Breast epithelium (tissue), 4 donors: ENCODE measurements around the gene USP53. TPM values are rescaled to one million over a fixed set of nuclear protein-coding genes. Genes with fewer than 3 reads are reported as not detected.
"Not testable (repeated sequence)": the region's sequence is repeated elsewhere in the genome, so short reads cannot be mapped to it uniquely, and the experiment has no call there.

Source experiments
- DNase-seq, 2 donors: peaks; one replicate each; pipeline ENCODE4 v3.0.0-alpha.2; 2019; ENCODE audit warnings: low spot score in 2 of 2
- H3K27ac ChIP-seq, 2 donors: fragments of 200-600 bp; sonication (generic) in 1 of 2; one replicate each; pipeline ENCODE4 v1.5.1; 2016 to 2019; ENCODE audit warnings: mild to moderate bottlenecking in 1 of 2
- H3K27me3 ChIP-seq, 2 donors: fragments of 200-600 bp; sonication (generic) in 1 of 2; one replicate each; pipeline versions ENCODE4 v1.5.1 to v1.6.0; 2017 to 2019; ENCODE audit warnings: control low read depth in 1 of 2, mild to moderate bottlenecking in 1 of 2
- H3K36me3 ChIP-seq: fragments of 200-600 bp; one replicate; pipeline ENCODE4 v1.5.1; 2019
- H3K4me1 ChIP-seq, 2 donors: fragments of 200-600 bp; sonication (generic); one replicate each; pipeline ENCODE4 v1.5.1; 2016 to 2019; ENCODE audit warnings: control low read depth in 1 of 2
- H3K4me3 ChIP-seq, 3 donors: fragments of 200-600 bp; sonication (generic); 1 replicate in 2 of 3; 2 replicates in 1 of 3; pipeline ENCODE4 v1.5.1; 2016 to 2019; ENCODE audit warnings: mild to moderate bottlenecking in 3 of 3, moderate library complexity in 2 of 3
- H3K9me3 ChIP-seq, 2 donors: fragments of 200-600 bp; sonication (generic) in 1 of 2; one replicate each; pipeline ENCODE4 v1.5.1; 2016 to 2019; ENCODE audit warnings: control low read depth in 1 of 2
- POLR2A ChIP-seq: fragments of 450-650 bp; IDR thresholded peaks from one replicate; pipeline ENCODE4 v1.6.1; 2016; ENCODE audit warnings: antibody characterized with exemption, mild to moderate bottlenecking, moderate library complexity
- POLR2AphosphoS5 ChIP-seq, 3 donors: sonication (generic); formaldehyde crosslinking; IDR thresholded peaks; one replicate each; pipeline ENCODE4 v1.6.1; 2017; ENCODE audit warnings: antibody characterized with exemption in 3 of 3
- intact Hi-C: fragments of 100-400 bp; cut with DNase I; formaldehyde crosslinking; loops from one replicate; pipeline ENCODE4 v1.15.1; 2023; ENCODE audit warnings: low total_unique reads
- total RNA-seq, 3 donors: library from RNA; depleted of rRNA; stranded (reverse); fragments of >200 nt; gene quantifications; one replicate each; pipeline ENCODE4 v1.1.0, GENCODE V29; 2016
- TF ChIP-seq, protein P1 (sequence below), 3 donors: fragments of 450-650 bp; IDR thresholded peaks; one replicate each; pipeline ENCODE4 v1.5.1; 2016 to 2017; ENCODE audit warnings: antibody characterized with exemption in 3 of 3, mild to moderate bottlenecking in 3 of 3, moderate library complexity in 3 of 3

Gene USP53
- total RNA-seq, 3 donors from 2014 or later: 123 to 167 (median 136) TPM

DNA sequence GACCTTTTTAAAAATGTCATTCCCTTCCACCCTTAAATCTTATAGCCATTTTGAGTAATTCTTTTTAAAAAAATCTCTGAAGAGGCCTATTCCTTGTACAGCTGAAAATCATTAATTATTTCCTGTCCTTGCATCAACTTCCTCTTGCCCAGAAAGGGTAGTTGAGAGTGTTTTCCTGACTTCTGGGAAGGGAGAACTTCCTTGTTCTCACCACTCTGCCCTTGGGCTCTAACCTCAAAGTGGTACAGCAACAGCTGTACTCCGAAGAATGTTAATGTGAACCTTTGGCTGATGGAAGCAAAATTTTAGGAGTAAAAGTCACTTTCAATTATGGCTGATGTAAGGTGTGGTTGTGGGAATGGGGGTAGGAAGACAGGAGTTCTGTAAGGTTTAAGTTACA lies 124.5 kb downstream of the USP53 start:
- Histone ChIP-seq H3K27me3 (no peaks in the 10 kb centered on the region), H3K36me3 (no peaks in the 10 kb centered on the region), H3K27ac (peak overlapping the region in 1 of 2 donors; percentile 61), H3K9me3 (no peaks in the 10 kb centered on the region), H3K4me3 (no peak overlapping the region), H3K4me1 (no peaks in the 10 kb centered on the region)
- TF ChIP-seq POLR2AphosphoS5 (IDR thresholded peaks at IDR 0.05) (no peak), POLR2A (no peak)
- TF ChIP-seq, protein P1, sequence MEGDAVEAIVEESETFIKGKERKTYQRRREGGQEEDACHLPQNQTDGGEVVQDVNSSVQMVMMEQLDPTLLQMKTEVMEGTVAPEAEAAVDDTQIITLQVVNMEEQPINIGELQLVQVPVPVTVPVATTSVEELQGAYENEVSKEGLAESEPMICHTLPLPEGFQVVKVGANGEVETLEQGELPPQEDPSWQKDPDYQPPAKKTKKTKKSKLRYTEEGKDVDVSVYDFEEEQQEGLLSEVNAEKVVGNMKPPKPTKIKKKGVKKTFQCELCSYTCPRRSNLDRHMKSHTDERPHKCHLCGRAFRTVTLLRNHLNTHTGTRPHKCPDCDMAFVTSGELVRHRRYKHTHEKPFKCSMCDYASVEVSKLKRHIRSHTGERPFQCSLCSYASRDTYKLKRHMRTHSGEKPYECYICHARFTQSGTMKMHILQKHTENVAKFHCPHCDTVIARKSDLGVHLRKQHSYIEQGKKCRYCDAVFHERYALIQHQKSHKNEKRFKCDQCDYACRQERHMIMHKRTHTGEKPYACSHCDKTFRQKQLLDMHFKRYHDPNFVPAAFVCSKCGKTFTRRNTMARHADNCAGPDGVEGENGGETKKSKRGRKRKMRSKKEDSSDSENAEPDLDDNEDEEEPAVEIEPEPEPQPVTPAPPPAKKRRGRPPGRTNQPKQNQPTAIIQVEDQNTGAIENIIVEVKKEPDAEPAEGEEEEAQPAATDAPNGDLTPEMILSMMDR (IDR thresholded peaks at IDR 0.05): no peak
- DNase-seq: no peak
- intact Hi-C loops: no loop called here

DNA sequence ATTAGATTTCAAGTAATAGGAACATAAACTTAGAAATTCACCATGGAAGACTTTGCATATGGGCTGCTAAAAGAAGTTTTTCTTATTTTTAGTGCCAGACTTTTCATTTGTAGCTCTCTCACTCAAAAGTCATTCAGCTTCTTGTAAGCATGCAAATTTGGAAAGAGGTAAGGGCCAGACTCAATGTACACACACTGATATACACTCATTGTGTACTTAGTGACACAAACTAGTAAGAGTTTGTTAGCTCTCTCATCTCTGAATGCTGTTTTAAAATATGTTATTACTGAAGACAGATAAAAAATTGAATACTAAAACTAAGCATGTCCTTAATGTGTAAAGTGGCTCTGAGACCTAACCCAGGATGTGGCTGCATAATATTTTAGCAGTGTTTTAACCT lies 127.4 kb downstream of the USP53 start:
- H3K4me3 ChIP-seq, H3K27me3 ChIP-seq, H3K9me3 ChIP-seq, H3K4me1 ChIP-seq, DNase-seq, H3K36me3 ChIP-seq, intact Hi-C loops, H3K27ac ChIP-seq: not testable (repeated sequence)

DNA sequence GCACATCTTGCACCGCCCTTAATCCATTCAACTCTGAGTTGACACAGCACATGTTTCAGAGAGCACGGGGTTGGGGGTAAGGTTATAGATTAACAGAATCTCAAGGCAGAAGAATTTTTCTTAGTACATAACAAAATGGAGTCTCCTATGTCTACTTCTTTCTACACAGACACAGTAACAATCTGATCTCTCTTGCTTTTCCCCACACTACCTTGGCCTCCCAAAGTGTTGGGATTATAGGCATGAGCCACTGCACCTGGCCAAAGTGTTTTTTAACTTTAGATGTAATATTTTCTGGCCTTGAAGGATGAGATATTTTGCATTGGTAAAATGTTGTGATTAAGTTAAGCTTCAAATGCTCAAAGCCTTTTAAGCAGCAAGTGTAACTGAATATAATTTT lies 130.8 kb downstream of the USP53 start:
- DNase-seq, intact Hi-C loops, H3K27ac ChIP-seq, H3K4me1 ChIP-seq, H3K9me3 ChIP-seq, H3K27me3 ChIP-seq, H3K4me3 ChIP-seq, H3K36me3 ChIP-seq: not testable (repeated sequence)

Other genes starting within 250 kb of the USP53 start
- gene MYOZ2, start 76.9 kb upstream of the USP53 start, total RNA-seq: under 1 TPM; 0.15 to 0.48 (median 0.33) TPM
- not detected for gene FABP2, start 109.4 kb downstream of the USP53 start, total RNA-seq